Stimulated activated CD4-positive, alpha-beta T cell treated with anti-CD3 and anti-CD28 coated beads, Interleukin-1b, Interleukin-23, amount 100 ng/mL, for 48 hours (primary cell): ENCODE results near the gene KIF12.
"Not testable (repeated sequence)": the region's sequence is repeated elsewhere in the genome, so short reads cannot be mapped to it uniquely, and the experiment has no call there.

Experiments
- DNase-seq: peaks from one replicate; pipeline ENCODE4 v3.0.0-alpha.2; 2020

The KIF12 gene

DNA sequence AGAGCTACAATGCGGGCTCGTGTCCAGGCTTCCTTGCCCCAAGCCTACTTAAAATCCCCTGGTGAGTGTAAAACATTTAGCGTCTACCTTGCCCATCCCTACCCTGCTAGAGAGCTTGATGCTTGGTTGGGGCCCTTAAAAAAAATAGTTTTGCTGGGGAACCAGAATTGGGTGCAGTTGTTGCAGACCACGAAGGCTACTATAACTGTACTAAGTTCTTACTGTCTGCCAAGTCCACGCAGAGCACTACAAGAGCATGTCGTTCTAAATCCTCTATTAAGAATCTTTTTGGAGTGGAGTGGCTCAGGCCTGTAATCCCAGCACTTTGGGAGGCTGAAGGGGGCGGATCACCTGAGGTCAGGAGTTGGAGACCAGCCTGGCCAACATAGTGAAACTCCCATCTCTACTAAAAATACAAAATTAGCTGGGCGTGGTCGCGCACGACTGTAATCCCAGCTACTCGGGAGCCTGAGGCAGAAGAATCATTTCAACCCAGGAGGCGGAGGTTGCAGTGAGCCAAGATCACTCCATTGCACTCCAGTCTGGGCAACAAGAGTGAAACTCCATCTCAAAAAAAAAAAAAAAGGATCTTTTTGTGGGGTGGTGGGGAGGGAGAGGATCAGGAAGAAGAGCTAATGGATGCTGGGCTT is 16.2 kb downstream of the KIF12 start:
- not testable (repeated sequence) for DNase-seq

DNA sequence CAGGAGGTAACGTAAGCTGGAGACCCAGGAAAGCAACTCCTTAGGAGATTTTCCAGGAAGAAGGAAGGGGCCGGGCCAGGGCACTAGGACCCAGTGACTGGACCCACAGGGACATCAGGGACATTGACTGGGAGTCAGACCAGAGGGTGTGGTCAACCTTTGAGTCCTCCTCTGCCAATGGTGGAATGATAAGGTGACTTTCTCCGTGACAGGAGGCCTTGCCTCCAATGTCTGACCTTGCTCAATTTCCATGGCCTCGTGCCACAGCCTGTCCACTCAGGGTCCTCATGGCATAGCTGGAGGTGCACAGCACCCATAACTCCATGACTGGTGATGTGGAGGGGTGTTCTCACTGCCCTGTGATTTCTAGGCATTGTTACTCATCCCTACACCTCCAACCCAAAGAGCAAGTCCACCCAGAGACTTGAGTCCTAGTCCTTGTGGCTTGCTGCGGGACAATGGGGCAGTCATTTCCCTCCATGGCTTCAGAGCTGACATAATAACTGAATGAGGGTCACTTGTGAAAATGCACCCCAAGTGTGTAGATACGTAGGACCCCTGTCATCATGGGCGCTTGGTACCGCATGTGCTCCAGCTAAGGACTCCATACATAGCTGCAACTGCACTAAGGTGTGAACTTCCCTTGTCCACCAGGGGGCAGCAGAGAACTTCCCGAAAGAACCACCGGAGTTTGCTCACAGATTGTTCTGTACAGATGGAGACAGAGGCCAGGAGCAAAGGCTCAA is 16.9 kb downstream of the KIF12 start:
- DNase-seq, result peak; percentile 82

DNA sequence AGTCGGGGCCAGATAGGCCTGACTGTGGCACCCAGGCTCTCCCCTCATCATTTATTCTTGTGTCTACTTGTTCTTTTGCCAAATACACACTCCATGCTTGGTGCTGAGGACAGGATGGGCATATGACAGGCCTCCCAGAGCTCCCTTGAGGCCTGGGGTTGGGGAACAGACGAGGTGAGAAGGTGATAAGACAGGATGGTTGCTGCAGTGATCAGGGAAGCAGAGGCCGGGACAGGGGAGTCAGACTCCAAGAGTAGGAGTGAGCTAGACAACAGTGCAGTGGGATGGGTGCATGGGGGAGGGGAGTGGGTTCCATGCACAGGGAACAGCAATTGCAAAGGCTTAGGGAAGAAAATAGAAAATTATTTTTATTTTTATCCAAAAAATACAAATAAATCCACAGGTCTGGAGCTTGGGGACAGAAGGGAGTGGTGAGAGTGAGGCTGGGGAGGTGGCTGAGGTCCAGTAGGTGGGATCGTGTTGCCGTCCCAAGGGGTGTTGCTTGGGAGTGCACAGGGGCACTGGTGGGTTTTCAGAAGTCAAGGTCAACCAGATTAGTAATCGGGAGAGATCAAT is 17.6 kb downstream of the KIF12 start:
- DNase-seq, result no peak

DNA sequence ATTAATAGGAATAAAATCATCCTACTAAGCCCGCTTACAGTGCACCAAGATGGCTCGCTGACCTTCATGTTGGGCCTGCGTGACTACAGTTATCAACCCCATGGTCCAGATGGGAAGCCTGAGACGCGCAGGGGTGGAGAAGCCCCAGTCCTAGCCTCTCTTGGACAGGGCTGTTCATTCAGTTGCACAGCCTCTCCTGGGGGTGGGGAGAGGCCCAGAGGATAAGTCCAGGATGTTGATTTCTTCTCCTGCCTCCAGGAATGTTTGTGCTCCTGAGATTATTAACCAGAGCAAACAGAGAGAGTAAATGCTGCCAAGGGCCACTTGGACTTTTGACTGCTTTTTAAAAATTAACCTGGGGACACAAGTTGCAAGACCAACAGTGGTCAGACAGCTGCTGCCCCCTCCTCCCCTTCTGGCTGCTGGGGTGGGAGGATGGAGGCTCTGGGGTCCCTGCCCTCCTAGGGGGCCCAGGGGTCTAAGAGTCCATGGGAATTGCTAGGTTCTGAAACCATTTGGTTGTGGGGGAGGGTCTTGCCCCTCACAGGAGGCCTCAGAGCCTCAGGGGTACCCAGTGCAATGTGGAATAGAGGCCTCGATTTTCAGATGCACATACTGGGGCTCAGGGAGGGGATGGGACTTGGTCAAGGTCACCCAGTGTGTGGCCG is 18.2 kb downstream of the KIF12 start:
- DNase-seq, result no peak

- DNase-seq, result no peak
Measured at GRCh38 chr9:114080195-114080772, 18.8 kb downstream of the KIF12 start.

DNA sequence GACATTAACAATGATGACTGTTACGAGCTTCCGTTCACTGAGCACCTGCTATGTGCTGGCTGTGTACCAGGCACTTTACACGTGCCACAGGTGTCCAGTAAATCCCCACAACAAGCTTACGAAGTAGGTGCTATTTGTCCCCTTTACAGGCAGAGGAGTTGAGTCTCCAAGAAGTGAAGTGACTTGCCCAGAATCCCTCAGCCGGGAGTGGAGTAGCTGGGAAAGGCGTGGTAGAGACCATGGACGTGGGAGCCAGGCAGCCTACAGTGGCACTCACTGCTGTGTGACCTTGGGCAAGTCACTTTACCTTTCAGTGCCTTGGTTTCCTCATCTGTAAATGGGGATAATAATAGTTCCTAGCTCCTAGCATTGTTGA is 20.3 kb downstream of the KIF12 start:
- DNase-seq, result no peak

GRCh38 chr9:114078021-114078780 is 20.9 kb downstream of the KIF12 start, which contains the start of gene AMBP:
Gene AMBP, minus strand, starts transcription at chr9:114078300. Its CDS starts 91 bp downstream, at chr9:114078209.
- DNase-seq, result no peak

DNA sequence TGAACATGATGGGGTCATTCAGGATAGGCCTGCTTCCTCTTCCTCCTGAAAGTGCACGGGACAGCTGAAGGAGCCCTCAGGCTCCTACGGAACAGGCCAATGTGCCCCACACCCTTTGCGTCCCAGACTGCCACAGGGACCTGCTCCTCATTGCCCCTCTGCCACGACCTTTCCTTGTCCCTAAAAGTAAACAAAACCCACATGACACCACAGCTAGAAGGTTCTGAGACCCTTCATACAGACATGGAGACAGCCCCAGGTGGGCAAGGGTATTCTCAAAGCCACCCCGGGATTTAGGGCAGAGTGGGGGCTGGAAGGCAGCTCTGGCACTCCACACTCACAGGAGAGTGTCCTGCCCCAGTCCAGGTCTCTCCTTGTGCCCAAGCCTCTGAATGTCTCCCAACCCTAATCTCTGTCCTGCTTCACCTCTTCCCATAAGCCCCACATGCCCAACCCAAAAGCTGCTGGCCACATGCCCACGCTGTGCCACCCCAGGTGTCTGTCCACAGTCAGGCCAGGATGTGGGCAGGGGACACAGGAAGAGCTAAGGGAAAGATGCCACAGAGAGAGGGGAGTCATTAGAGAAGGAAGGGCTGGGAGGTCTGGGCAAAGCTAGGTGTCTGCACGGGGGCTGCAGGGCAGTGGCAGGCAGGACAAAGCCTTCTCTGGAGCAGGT is 21.8 kb downstream of the KIF12 start:
- no peak for DNase-seq

- no peak for DNase-seq
Measured at GRCh38 chr9:114076237-114077161, 22.6 kb downstream of the KIF12 start.

DNA sequence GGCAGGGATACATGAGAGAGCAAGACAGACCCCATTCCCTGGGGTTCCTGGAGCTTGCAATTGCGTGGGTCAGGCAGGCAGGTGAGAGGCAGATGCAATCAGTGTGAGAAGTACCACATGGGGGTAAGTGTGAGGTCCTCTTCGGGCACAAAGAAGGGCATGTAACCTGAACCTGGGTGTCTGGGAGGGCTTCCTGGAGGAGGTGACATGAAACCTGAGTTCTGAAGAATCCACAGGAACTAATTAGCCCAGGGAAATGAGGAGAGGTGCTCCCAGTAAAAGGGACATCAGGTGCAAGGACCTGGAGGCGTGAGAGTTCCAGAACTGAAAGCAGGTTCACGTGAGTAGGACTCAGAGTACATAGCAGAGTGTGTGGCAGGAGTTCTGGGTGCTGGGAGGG is 23.5 kb downstream of the KIF12 start:
- no peak for DNase-seq

DNA sequence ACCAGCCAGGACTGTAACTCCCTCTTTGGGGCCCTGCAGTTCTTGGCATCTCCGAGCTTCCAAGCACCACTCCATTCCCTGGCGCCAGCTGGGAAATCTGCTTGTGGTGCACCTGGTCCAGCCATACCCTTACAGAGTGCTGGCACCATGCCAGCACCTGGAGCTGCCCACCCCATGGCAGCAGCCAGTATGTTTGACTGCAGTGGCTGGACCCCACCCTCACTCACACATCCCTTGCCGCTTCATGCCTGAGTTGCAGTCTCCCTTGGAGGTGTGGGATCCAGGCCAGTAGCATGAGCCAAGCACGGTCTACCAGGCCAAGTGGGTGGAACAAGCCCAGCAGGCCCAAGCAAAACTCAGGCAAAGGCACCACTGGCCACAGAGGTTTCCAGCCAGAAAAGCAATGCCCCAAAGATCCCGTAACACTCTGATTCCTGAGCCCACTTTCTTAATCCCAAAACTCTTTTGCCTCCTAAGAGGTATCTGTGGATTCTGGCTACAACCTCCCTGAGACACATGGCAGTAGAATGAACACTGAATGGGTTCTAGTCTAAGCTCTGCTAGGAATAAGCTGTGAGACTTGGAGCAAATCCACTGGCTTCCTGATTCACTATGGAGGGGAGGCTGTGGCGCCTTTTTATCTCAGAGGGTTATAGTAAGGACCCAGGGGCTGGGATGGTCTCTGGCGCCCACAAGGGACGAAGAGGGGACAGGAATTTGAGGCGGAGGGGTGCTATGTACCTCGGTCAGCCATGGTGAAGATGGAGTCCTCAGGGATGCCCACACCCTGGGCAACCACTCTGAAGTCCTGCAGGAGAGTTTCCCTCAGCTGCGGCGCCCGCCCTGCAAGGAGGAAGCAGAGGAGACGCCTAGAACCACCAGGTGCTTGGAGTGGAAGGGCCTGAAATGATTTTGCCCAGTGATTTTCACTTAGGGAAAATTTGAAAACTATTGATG is 26.6 kb downstream of the KIF12 start:
- no peak for DNase-seq

DNA sequence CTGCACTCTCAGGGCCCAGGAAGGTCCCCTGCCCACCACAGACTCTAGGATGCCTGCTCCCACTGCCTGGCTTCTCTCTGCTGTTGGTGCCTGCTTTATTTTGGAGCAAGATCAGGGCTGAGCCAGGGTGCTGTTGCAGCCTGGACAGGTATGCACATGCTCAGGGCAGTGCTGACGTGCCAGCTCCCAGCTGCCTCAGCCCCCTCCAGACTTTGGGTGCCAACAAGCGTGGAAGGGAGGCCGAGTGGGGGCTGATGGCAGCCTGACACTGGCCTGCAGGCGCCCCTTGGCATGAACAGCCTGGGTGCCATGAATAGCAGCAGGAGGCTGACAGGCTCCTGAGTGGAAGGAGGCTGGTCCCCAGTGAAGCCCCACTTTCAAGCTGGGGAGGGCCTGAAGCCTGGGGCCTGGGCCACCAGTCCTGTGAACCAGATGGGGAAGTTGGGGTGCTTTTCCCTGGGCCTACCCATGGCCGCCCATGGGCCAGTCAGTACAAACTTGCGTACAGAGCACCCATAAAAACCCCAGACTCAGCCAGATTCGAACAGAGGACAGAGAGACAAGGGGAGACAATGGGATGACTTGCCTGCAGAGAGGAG is 27.8 kb downstream of the KIF12 start:
- DNase-seq, result no peak

- DNase-seq, result no peak
Measured at GRCh38 chr9:114070188-114071103, 28.6 kb downstream of the KIF12 start.

- DNase-seq, result no peak
Measured at GRCh38 chr9:114069476-114070187, 29.5 kb downstream of the KIF12 start.

- DNase-seq, result no peak
Measured at GRCh38 chr9:114065304-114065703, 33.8 kb downstream of the KIF12 start.

- no peak for DNase-seq
Measured at GRCh38 chr9:114061830-114062474, 37.1 kb downstream of the KIF12 start.

- DNase-seq, result no peak
Measured at GRCh38 chr9:114061292-114061691, 37.8 kb downstream of the KIF12 start.
